SK-N-MC (cell line): Measurements from ENCODE around the gene APOL1.
"Not testable (repeated sequence)": the region's sequence is repeated elsewhere in the genome, so short reads cannot be mapped to it uniquely, and the experiment has no call there.

Experiments used
- DNase-seq: peaks from one replicate; pipeline ENCODE4 v3.0.0-alpha.2; 2011; ENCODE audit warnings: low read depth, low spot score
- H3K27ac ChIP-seq: fragments of 200-600 bp; sonication (generic); 2 replicates; pipeline ENCODE4 v1.5.1; 2016; ENCODE audit warnings: mixed run types
- H3K36me3 ChIP-seq: fragments of 200-600 bp; sonication (generic); 2 replicates; pipeline ENCODE4 v1.6.1; 2017; ENCODE audit warnings: antibody characterized with exemption, low read length, mixed read lengths; ENCODE audit not compliant: insufficient read depth
- H3K4me3 ChIP-seq: fragments of 200-600 bp; sonication (generic); 2 replicates; pipeline ENCODE4 v1.5.1; 2016
- H3K9ac ChIP-seq: fragments of 200-600 bp; sonication (generic); 2 replicates; pipeline ENCODE4 v1.8.0; 2017; ENCODE audit warnings: mixed run types, mixed read lengths; ENCODE audit not compliant: insufficient read length
- H3K9me3 ChIP-seq: fragments of 200-600 bp; sonication (generic); 2 replicates; pipeline ENCODE4 v1.6.1; 2017; ENCODE audit warnings: low read depth, mild to moderate bottlenecking, antibody characterized with exemption, low read length, moderate library complexity, mixed read lengths
- EZH2 ChIP-seq: fragments of 200-600 bp; sonication (generic); IDR thresholded peaks from one replicate; pipeline ENCODE4 v1.6.1; 2017; ENCODE audit warnings: antibody characterized with exemption
- FOXP2 ChIP-seq: optimal IDR thresholded peaks from 2 replicates; pipeline ENCODE3; 2011; ENCODE audit warnings: mild to moderate bottlenecking, moderate library complexity; ENCODE audit not compliant: insufficient read depth; ENCODE audit errors: extremely low read length, control extremely low read depth
- POLR2AphosphoS5 ChIP-seq: IDR thresholded peaks from 2 replicates; pipeline ENCODE4 v1.6.1; 2012; ENCODE audit warnings: mild to moderate bottlenecking, low read depth, low read length, borderline replicate concordance

The APOL1 gene

DNA sequence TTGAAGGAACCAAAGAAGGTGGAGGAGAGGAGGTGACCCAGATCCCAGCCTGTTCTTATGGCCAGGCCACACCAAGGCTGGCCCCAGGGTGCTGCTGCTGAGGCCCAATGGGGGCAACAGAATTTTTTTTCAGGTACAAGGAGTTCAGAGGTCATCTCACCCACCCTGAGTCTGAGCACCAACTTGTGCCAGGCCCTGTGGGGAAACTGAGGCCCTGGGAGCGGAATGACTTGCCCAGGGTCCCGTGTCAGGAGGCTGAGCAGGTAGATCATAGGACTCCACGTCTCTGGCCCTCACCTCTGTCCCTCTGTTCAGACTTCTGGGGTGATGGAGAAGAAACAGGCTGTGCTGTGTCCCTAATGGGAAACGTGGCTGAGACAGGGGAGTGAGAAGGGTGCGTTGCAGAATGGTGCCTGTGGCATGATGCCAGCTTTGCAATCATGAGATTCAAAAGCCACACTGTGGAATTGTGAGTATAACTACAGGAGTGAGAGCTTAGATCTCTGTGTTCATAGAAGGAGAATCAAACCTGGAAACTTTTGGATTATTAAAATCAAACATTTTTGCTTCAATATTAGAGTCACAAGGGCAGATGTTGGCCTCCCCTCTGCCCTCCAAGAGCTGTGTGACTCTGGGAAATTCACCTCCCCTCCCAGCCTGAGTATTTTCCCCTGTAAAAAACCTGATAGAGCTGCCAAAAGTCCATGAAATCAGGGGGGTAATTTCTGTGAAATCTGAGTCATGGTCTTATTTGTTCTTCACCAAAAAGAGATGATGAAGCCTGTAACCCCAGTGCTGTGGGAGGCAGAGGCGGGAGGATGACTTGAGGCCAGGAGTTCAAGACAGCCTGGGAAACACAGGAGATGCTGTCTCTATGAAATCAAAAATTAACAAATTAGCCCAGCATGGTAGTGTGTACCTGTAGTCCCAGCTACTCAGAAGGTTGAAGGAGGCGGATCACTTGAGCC lies 874 bp downstream of the APOL1 start:
- Histone ChIP-seq H3K9me3 (no peaks in the 10 kb centered on the region), H3K36me3 (no peaks in the 10 kb centered on the region), H3K9ac (no peak overlapping the region), H3K4me3 (no peak overlapping the region), H3K27ac (no peak overlapping the region)
- TF ChIP-seq POLR2AphosphoS5 = no peak
- TF ChIP-seq EZH2 = no peak
- TF ChIP-seq FOXP2 = no peak
- DNase-seq = no peak

GRCh38 chr22:36255572-36255971 lies 2.6 kb downstream of the APOL1 start:
- H3K4me3 ChIP-seq, H3K9me3 ChIP-seq, DNase-seq, H3K9ac ChIP-seq, H3K36me3 ChIP-seq, H3K27ac ChIP-seq: not testable (repeated sequence)

- TF ChIP-seq EZH2 (no peak), POLR2AphosphoS5 (no peak), FOXP2 (no peak)
- H3K9me3 ChIP-seq = no peaks in the 10 kb centered on the region
- no peak for DNase-seq
- H3K4me3 ChIP-seq = no peak overlapping the region
- no peak overlapping the region for H3K27ac ChIP-seq
- no peak overlapping the region for H3K9ac ChIP-seq
- no peaks in the 10 kb centered on the region for H3K36me3 ChIP-seq
These were observed 3.5 kb downstream of the APOL1 start for GRCh38 chr22:36256478-36256877.

DNA sequence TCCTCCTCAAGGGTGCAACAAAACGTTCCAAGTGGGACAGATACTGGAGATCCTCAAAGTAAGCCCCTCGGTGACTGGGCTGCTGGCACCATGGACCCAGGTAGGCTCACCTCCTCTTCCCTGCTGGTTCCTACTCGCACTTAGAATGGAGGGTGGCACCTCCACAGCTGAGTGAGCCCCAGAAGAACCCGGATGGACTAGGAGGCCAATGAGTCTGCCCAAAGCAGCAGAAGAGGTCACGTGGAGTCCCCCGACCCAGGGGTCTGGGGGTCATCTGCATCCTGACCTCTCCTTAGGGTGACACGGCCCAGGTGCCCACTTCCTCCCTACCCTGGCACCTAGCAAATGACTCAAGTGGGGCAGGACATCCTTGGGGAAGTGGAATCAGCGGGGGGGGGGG lies 4.4 kb downstream of the APOL1 start:
- Histone ChIP-seq H3K27ac (no peak overlapping the region), H3K4me3 (no peak overlapping the region), H3K36me3 (no peaks in the 10 kb centered on the region), H3K9ac (no peak overlapping the region), H3K9me3 (no peaks in the 10 kb centered on the region)
- no peak for DNase-seq
- TF ChIP-seq FOXP2 (no peak), EZH2 (no peak), POLR2AphosphoS5 (no peak)

DNA sequence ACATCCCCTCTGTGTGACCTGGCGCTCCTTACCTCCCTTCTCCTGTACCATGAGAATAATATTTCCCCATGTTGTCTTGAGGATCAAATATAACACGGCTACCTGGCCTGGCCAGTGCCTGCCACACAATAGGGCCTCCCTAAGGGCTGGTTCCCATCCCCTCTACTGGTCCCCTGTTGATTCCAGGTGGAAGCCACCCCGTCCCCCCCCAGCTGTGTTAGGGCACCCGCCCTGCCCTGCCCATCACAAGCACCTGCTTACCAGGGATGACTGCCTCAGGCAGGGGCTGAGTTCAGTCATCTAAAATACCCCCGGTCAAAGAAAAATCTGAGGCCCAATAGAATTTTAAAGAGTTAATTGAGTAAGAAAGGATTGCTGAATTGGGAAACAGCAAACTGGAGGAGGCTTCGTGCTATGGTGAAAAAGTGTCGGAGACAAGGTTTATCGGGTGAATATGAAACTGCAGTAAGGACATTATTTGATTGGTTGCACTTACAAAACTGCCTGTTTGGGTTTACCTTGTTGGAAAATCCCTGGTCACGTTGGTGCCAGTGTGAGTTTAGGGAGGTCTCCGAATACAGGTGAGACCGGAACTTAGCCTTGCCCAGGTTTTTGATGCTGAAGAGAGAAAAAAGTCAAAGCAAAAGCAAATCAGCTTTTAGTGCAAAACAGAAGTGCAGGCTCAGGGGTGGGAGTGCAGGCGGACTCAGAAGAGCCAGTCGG lies 5.2 kb downstream of the APOL1 start:
- no peak overlapping the region for H3K4me3 ChIP-seq
- no peak for DNase-seq
- H3K36me3 ChIP-seq = no peaks in the 10 kb centered on the region
- no peak overlapping the region for H3K9ac ChIP-seq
- TF ChIP-seq FOXP2 = no peak
- no peak for TF ChIP-seq EZH2
- TF ChIP-seq POLR2AphosphoS5 = no peak
- no peak overlapping the region for H3K27ac ChIP-seq
- H3K9me3 ChIP-seq = no peaks in the 10 kb centered on the region

DNA sequence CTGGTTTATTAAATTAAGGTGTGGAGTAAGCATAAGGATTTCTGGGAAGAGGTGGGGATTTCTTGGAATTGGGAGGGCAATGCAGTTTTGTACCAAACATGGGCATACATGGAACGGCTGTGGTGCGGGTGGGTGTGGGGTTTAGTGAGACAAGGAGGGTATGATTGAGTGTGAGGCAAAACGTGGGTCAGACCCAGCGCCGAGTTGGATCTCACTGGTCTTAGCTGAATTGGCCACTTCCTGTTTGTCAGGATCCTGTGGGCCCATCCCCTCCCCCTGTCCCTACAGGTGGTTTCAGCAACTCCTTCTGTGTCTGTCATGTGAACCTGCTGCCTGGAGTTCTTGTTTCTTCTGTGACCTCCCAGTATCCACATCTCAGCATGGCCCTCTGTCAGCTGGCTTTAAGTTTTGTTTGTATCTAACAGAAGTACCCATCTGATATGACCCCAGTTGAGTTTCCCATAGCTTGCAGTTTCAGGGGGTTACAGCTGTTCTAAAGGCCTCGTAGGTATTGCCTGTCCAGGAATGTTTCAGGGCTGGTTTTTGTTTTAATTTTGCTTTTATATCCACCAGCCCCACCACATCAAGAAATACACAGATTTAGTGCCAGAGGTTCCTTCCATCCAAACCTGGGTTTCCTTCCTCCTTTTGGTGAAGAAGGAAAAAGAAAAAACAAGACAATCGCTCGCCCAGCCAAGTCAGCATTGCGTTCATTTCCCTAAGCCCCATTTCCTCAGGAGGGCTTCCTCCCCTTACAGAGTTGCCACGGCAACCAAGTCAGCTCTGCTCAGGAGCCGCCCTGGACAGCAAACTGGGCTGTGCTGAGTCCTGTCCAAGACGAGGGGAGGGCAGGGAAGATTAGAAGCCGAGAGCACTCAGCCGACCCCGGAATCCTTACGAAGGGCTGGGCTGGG lies 6.0 kb downstream of the APOL1 start:
- Histone ChIP-seq H3K36me3 (no peaks in the 10 kb centered on the region), H3K9me3 (no peaks in the 10 kb centered on the region), H3K27ac (no peak overlapping the region), H3K9ac (no peak overlapping the region), H3K4me3 (peak overlapping the region; percentile 3; the same call in 1 of the 2 replicates)
- no peak for DNase-seq
- no peak for TF ChIP-seq EZH2
- no peak for TF ChIP-seq FOXP2
- TF ChIP-seq POLR2AphosphoS5 = no peak

DNA sequence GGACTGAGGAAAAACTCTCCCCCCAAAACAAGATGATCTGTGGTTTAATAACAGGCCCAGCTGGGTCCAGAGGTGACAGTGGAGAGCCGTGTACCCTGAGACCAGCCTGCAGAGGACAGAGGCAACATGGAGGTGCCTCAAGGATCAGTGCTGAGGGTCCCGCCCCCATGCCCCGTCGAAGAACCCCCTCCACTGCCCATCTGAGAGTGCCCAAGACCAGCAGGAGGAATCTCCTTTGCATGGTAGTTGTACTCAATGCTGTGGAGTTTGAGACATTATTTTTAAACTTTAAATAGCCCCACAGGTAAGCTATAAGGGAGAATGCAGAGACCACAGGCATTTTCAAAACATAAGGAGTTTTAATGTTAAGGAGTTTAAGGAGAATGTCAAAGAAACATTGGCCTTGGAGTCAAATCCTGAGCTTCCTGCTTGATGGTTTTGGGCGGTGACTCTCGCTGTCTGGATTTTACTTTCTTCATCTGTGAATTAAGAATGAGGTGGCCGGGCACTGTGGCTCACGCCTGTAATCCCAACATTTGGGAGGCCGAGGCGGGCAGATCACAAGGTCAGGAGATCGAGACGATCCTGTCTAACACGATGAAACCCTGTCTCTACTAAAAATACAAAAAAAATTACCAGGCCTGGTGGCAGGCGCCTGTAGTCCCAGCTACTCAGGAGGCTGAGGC lies 6.8 kb downstream of the APOL1 start:
- no peak for DNase-seq
- H3K9ac ChIP-seq = no peak overlapping the region
- H3K9me3 ChIP-seq = no peaks in the 10 kb centered on the region
- H3K4me3 ChIP-seq = no peak overlapping the region
- TF ChIP-seq POLR2AphosphoS5 = no peak
- no peak overlapping the region for H3K27ac ChIP-seq
- no peaks in the 10 kb centered on the region for H3K36me3 ChIP-seq

- not testable (repeated sequence) for H3K27ac ChIP-seq, H3K9me3 ChIP-seq, H3K4me3 ChIP-seq, DNase-seq, H3K9ac ChIP-seq, H3K36me3 ChIP-seq
These were observed 8.7 kb downstream of the APOL1 start for GRCh38 chr22:36261675-36262074.

DNA sequence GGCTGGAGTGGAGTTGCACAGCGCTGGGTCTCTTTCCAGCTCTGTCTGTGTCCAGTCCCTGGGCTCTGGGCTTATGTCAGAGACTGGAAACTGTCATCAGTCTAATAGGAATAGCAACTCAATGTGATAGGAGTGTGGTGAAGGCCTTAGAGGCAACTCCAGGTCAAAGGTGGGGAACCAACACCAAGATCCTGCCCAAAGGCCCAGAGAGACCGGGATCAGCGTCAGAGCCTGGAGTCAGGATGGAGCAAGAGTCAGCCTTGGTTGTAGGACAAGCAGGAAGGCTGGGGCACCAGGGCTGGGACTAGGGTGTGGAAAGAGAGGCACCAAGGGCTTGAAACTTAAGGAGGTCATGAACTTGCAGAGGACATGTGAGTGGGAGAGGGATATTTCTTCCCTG lies 9.4 kb downstream of the APOL1 start:
- not testable (repeated sequence) for H3K9me3 ChIP-seq, H3K27ac ChIP-seq, H3K36me3 ChIP-seq, DNase-seq, H3K9ac ChIP-seq, H3K4me3 ChIP-seq

- H3K9me3 ChIP-seq, H3K4me3 ChIP-seq, H3K27ac ChIP-seq, DNase-seq, H3K36me3 ChIP-seq, H3K9ac ChIP-seq: not testable (repeated sequence)
These were observed 10.3 kb downstream of the APOL1 start for GRCh38 chr22:36263216-36263673.

DNA sequence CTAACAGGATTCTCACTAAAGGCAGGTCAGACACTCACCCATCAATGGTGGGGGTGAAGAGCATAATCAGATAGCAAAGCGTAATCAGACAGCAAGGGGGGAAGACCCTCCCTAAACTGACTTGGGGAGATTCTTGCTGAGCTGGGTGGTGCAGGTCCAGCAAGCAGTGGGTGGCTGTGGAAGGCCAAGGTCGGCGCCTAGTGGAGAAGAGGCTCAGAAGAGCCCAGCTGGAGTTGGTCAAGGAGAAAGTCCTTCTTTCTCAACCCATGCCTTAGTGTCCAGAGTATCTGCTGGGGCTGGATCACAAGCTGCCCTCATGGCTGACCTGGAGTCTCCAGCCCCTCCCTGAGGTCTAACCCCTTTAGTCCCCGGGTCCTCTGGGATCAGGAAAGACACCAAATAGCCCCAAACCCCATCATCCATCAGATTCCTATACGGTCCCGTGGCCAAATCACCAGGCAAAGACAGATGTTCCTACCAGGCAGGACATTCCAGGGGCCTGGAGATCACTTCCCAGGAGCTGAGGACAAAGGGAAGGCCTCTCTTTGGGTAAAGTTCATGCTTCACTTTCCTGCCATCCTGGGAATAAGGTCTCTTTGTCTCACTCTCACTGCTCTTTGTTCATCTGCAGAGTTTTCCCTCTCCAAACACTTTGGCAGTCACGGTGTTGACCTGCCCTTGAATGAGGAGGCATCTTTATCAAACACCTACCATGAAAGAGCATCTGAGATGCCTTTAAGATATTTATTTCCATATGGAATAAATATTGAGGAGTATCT lies 11.1 kb downstream of the APOL1 start:
- not testable (repeated sequence) for H3K9ac ChIP-seq, H3K36me3 ChIP-seq, H3K4me3 ChIP-seq, H3K27ac ChIP-seq, H3K9me3 ChIP-seq, DNase-seq
